ENCODE data around the gene PSME1.
A peak's percentile ranks its signal among the peaks of the same experiment; 100 is the strongest.

The PSME1 gene

DNA sequence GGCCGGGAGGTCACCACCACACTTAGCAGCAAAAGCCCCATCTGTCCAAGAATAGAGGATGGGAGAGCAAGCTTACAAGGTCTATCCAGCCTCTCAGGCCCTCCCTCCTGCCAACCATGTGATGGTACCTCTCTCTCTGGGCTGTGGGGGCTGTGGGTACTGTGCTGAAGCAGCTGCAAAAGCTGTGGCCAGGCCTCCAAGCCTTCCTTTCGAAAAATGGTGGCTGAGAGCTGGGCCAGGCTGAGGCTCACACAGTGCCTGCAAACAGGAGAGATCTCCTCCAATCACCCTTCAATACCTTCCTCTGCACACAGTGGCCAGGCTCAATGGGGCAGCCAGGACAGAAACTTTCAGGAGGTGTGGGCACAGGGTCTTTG is 51.5 kb downstream of the PSME1 start:
- no peak overlapping the region for H3K27ac ChIP-seq (ENCODE audit: poor library complexity, severe bottlenecking)
- peak overlapping the region; percentile 77 for H3K4me3 ChIP-seq (ENCODE audit: severe bottlenecking)
- peaks cover 69% of the 10 kb centered on the region for H3K36me3 ChIP-seq (ENCODE audit: low read depth)
- H3K27me3 ChIP-seq (ENCODE audit: insufficient read depth, poor library complexity, severe bottlenecking) = no peaks in the 10 kb centered on the region
- TF ChIP-seq, protein P1, sequence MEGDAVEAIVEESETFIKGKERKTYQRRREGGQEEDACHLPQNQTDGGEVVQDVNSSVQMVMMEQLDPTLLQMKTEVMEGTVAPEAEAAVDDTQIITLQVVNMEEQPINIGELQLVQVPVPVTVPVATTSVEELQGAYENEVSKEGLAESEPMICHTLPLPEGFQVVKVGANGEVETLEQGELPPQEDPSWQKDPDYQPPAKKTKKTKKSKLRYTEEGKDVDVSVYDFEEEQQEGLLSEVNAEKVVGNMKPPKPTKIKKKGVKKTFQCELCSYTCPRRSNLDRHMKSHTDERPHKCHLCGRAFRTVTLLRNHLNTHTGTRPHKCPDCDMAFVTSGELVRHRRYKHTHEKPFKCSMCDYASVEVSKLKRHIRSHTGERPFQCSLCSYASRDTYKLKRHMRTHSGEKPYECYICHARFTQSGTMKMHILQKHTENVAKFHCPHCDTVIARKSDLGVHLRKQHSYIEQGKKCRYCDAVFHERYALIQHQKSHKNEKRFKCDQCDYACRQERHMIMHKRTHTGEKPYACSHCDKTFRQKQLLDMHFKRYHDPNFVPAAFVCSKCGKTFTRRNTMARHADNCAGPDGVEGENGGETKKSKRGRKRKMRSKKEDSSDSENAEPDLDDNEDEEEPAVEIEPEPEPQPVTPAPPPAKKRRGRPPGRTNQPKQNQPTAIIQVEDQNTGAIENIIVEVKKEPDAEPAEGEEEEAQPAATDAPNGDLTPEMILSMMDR (IDR thresholded peaks at IDR 0.05; ENCODE audit: poor library complexity, severe bottlenecking) = no peak
- no peaks in the 10 kb centered on the region for H3K9me3 ChIP-seq (ENCODE audit: severe bottlenecking)
- DNase-seq (ENCODE audit: low spot score) (no peak), ATAC-seq (ENCODE audit: low read depth) (no peak)
- peaks cover 4% of the 10 kb centered on the region for H3K4me1 ChIP-seq (ENCODE audit: insufficient read depth, poor library complexity, severe bottlenecking)

All from RWPE2 (cell line).